ENCODE measurements around the gene WLS. TPM values are rescaled to one million over a fixed set of nuclear protein-coding genes. Genes with fewer than 3 reads are reported as not detected.

The WLS gene
- total RNA-seq, 1 donor from 2014 or later = 187 TPM

- Histone ChIP-seq H3K27me3 (ENCODE audit: insufficient read depth, low read length) (no peaks in the 10 kb centered on the region), H3K27ac (ENCODE audit: low read depth, low read length) (peak overlapping the region; percentile 22), H4K20me1 (ENCODE audit: insufficient read depth, low read length) (peaks cover 36% of the 10 kb centered on the region), H3K36me3 (ENCODE audit: insufficient read depth, low read length) (no peaks in the 10 kb centered on the region), H3K4me2 (ENCODE audit: low read length) (peak overlapping the region; percentile 12), H3K9me3 (ENCODE audit: insufficient read depth, low read depth, low read length) (no peaks in the 10 kb centered on the region), H3K79me2 (ENCODE audit: insufficient read depth, low read length) (peaks cover 97% of the 10 kb centered on the region), H3K4me3 (ENCODE audit: insufficient read depth, low read depth, low read length) (no peak overlapping the region), H2AFZ (ENCODE audit: low read depth, low read length) (no peak overlapping the region), H3K9ac (ENCODE audit: low read length) (no peak overlapping the region), H3K4me1 (ENCODE audit: insufficient read depth, low read length) (peaks cover 39% of the 10 kb centered on the region)
- FAIRE-seq (no peak), DNase-seq (ENCODE audit: low read depth) (peak; percentile 57)
- Mint-ChIP-seq H3K4me1 (ENCODE audit: low read depth, unreplicated experiment) (peaks cover 54% of the 10 kb centered on the region), H3K4me3 (ENCODE audit: unreplicated experiment) (no peak overlapping the region), H3K27ac (ENCODE audit: unreplicated experiment) (peak overlapping the region; percentile 91), H3K27me3 (ENCODE audit: low read depth, unreplicated experiment) (no peaks in the 10 kb centered on the region), H3K36me3 (ENCODE audit: low read depth, unreplicated experiment) (peaks cover 8% of the 10 kb centered on the region), H3K9me3 (ENCODE audit: unreplicated experiment) (no peaks in the 10 kb centered on the region)
- no peak for TF ChIP-seq EZH2 (IDR thresholded peaks at IDR 0.05; ENCODE audit: insufficient read depth, low read length)
These were observed 21.5 kb downstream of the WLS start for GRCh38 chr1:68210829-68211228.

- H3K4me3 Mint-ChIP-seq (ENCODE audit: unreplicated experiment) = peak overlapping the region; percentile 13
- no peaks in the 10 kb centered on the region for H3K9me3 Mint-ChIP-seq (ENCODE audit: unreplicated experiment)
- Histone ChIP-seq H3K27me3 (ENCODE audit: insufficient read depth, low read length) (no peaks in the 10 kb centered on the region), H3K27ac (ENCODE audit: low read depth, low read length) (peak overlapping the region; percentile 22), H2AFZ (ENCODE audit: low read depth, low read length) (no peak overlapping the region), H3K4me3 (ENCODE audit: insufficient read depth, low read depth, low read length) (no peak overlapping the region), H3K36me3 (ENCODE audit: insufficient read depth, low read length) (no peaks in the 10 kb centered on the region), H3K4me2 (ENCODE audit: low read length) (peak overlapping the region; percentile 12), H3K9me3 (ENCODE audit: insufficient read depth, low read depth, low read length) (no peaks in the 10 kb centered on the region), H3K9ac (ENCODE audit: low read length) (no peak overlapping the region), H4K20me1 (ENCODE audit: insufficient read depth, low read length) (peaks cover 34% of the 10 kb centered on the region), H3K79me2 (ENCODE audit: insufficient read depth, low read length) (peaks cover 97% of the 10 kb centered on the region), H3K4me1 (ENCODE audit: insufficient read depth, low read length) (peaks cover 46% of the 10 kb centered on the region)
- peaks cover 62% of the 10 kb centered on the region for H3K4me1 Mint-ChIP-seq (ENCODE audit: low read depth, unreplicated experiment)
- peak overlapping the region; percentile 91 for H3K27ac Mint-ChIP-seq (ENCODE audit: unreplicated experiment)
- no peaks in the 10 kb centered on the region for H3K27me3 Mint-ChIP-seq (ENCODE audit: low read depth, unreplicated experiment)
- FAIRE-seq (no peak), DNase-seq (ENCODE audit: low read depth) (no peak)
- TF ChIP-seq EZH2 (IDR thresholded peaks at IDR 0.05; ENCODE audit: insufficient read depth, low read length) (no peak), CTCF (IDR thresholded peaks at IDR 0.05; ENCODE audit: insufficient read depth, low read depth, low read length) (no peak)
- H3K36me3 Mint-ChIP-seq (ENCODE audit: low read depth, unreplicated experiment) = peaks cover 8% of the 10 kb centered on the region
These were observed 22.3 kb downstream of the WLS start for GRCh38 chr1:68210027-68210426.

GRCh38 chr1:68206848-68207689 lies 25.3 kb downstream of the WLS start:
- DNase-seq (ENCODE audit: low read depth) = peak; percentile 73
- peak; percentile 45 for FAIRE-seq
- H4K20me1 ChIP-seq (ENCODE audit: insufficient read depth, low read length) = peaks cover 24% of the 10 kb centered on the region
- H3K27ac ChIP-seq (ENCODE audit: low read depth, low read length) = peak overlapping the region; percentile 71
- no peak overlapping the region for H3K4me3 ChIP-seq (ENCODE audit: insufficient read depth, low read depth, low read length)
- peaks cover 60% of the 10 kb centered on the region for H3K4me1 Mint-ChIP-seq (ENCODE audit: low read depth, unreplicated experiment)
- H3K27me3 ChIP-seq (ENCODE audit: insufficient read depth, low read length) = no peaks in the 10 kb centered on the region
- TF ChIP-seq CTCF (IDR thresholded peaks at IDR 0.05; ENCODE audit: insufficient read depth, low read depth, low read length) (no peak), EZH2 (IDR thresholded peaks at IDR 0.05; ENCODE audit: insufficient read depth, low read length) (no peak)
- H3K79me2 ChIP-seq (ENCODE audit: insufficient read depth, low read length) = peaks cover 96% of the 10 kb centered on the region
- peaks cover 4% of the 10 kb centered on the region for H3K36me3 Mint-ChIP-seq (ENCODE audit: low read depth, unreplicated experiment)
- H3K9me3 ChIP-seq (ENCODE audit: insufficient read depth, low read depth, low read length) = no peaks in the 10 kb centered on the region
- H3K4me2 ChIP-seq (ENCODE audit: low read length) = peak overlapping the region; percentile 63
- H3K36me3 ChIP-seq (ENCODE audit: insufficient read depth, low read length) = no peaks in the 10 kb centered on the region
- H2AFZ ChIP-seq (ENCODE audit: low read depth, low read length) = no peak overlapping the region
- H3K4me1 ChIP-seq (ENCODE audit: insufficient read depth, low read length) = peaks cover 46% of the 10 kb centered on the region
- no peak overlapping the region for H3K4me3 Mint-ChIP-seq (ENCODE audit: unreplicated experiment)
- peak overlapping the region; percentile 61 for H3K9ac ChIP-seq (ENCODE audit: low read length)
- peak overlapping the region; percentile 66 for H3K27ac Mint-ChIP-seq (ENCODE audit: unreplicated experiment)
- no peaks in the 10 kb centered on the region for H3K9me3 Mint-ChIP-seq (ENCODE audit: unreplicated experiment)
- no peaks in the 10 kb centered on the region for H3K27me3 Mint-ChIP-seq (ENCODE audit: low read depth, unreplicated experiment)
